Liver (tissue), 3 donors: ENCODE measurements around the gene DHPS.

Experiments used
- ATF3 ChIP-seq: IDR thresholded peaks from 2 replicates; pipeline ENCODE4 v1.6.1; 2016; ENCODE audit warnings: antibody characterized with exemption
- EGR1 ChIP-seq, 2 donors: IDR thresholded peaks; 2 replicates each; pipeline ENCODE4 v1.6.1; 2016 to 2018; ENCODE audit warnings: antibody characterized with exemption in 2 of 2, low read depth in 2 of 2
- HNF4G ChIP-seq: IDR thresholded peaks from 2 replicates; pipeline ENCODE4 v1.6.1; 2016; ENCODE audit warnings: antibody characterized with exemption
- NR2F2 ChIP-seq: IDR thresholded peaks from 2 replicates; pipeline ENCODE4 v1.6.1; 2016; ENCODE audit warnings: antibody characterized with exemption
- RAD21 ChIP-seq, 2 donors: IDR thresholded peaks; 2 replicates each; pipeline ENCODE4 v1.6.1; 2016; ENCODE audit warnings: antibody characterized with exemption in 2 of 2, mild to moderate bottlenecking in 2 of 2
- REST ChIP-seq: IDR thresholded peaks from 2 replicates; pipeline ENCODE4 v1.6.1; 2016; ENCODE audit warnings: antibody characterized with exemption, mild to moderate bottlenecking
- SP1 ChIP-seq: IDR thresholded peaks from 2 replicates; pipeline ENCODE4 v1.6.1; 2018; ENCODE audit warnings: antibody characterized with exemption, mild to moderate bottlenecking
- TF ChIP-seq, protein P1 (sequence below): fragments of 150-350 bp; IDR thresholded peaks from 2 replicates; pipeline ENCODE4 v1.5.1; 2017; ENCODE audit warnings: improper control_type of control experiment, low read depth, low read length; ENCODE audit not compliant: missing input control
- TF ChIP-seq, protein P2 (sequence below): IDR thresholded peaks from 2 replicates; pipeline ENCODE4 v1.6.1; 2016; ENCODE audit warnings: antibody characterized with exemption
- donor health status: healthy.
- donor health status: healthy.

DNA sequence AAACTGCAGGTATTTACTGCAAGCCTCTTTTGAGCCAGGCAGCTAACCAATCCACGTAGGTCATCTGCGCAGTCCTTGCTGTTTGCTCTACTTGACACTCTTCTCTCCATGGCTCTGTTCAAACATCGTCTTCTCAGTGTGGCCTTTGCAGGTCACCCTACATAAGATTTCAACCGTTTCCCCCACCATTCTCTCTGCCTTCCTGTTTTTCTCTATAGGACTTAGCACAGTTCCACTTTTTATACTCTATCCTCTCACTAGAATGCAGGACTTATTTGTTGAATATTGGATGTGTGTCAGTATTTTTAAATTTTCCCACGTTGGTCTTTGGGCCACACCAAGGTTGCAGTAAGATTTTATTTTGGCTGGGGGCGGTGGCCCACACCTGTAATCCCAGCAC, 16.5 kb upstream of the DHPS start:
- no peak for TF ChIP-seq EGR1 (IDR thresholded peaks at IDR 0.05; ENCODE audit: low read depth in 2 of 2)
- no peak for TF ChIP-seq REST
- no peak for TF ChIP-seq SP1
- TF ChIP-seq, protein P1, sequence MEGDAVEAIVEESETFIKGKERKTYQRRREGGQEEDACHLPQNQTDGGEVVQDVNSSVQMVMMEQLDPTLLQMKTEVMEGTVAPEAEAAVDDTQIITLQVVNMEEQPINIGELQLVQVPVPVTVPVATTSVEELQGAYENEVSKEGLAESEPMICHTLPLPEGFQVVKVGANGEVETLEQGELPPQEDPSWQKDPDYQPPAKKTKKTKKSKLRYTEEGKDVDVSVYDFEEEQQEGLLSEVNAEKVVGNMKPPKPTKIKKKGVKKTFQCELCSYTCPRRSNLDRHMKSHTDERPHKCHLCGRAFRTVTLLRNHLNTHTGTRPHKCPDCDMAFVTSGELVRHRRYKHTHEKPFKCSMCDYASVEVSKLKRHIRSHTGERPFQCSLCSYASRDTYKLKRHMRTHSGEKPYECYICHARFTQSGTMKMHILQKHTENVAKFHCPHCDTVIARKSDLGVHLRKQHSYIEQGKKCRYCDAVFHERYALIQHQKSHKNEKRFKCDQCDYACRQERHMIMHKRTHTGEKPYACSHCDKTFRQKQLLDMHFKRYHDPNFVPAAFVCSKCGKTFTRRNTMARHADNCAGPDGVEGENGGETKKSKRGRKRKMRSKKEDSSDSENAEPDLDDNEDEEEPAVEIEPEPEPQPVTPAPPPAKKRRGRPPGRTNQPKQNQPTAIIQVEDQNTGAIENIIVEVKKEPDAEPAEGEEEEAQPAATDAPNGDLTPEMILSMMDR: no peak
- TF ChIP-seq NR2F2: no peak
- TF ChIP-seq RAD21 (IDR thresholded peaks at IDR 0.05): no peak
- TF ChIP-seq, protein P2, sequence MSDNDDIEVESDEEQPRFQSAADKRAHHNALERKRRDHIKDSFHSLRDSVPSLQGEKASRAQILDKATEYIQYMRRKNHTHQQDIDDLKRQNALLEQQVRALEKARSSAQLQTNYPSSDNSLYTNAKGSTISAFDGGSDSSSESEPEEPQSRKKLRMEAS: no peak
- no peak for TF ChIP-seq HNF4G
- no peak for TF ChIP-seq ATF3
